Umbilical cord (tissue), 2 donors: ENCODE measurements around the gene PRKAA1. TPM values are rescaled to one million over a fixed set of nuclear protein-coding genes. Genes with fewer than 3 reads are reported as not detected.
"Not testable (repeated sequence)": the region's sequence is repeated elsewhere in the genome, so short reads cannot be mapped to it uniquely, and the experiment has no call there.

Experiments
- DNase-seq: peaks from one replicate; pipeline ENCODE4 v3.0.0-alpha.2; 2015; ENCODE audit warnings: low spot score
- total RNA-seq: library from RNA; depleted of rRNA; stranded (reverse); fragments of >200 nt; gene quantifications from one replicate; pipeline ENCODE4 v1.2.3, GENCODE V29; 2014; ENCODE audit warnings: low replicate concordance; ENCODE audit not compliant: insufficient read depth

PRKAA1 gene
- total RNA-seq, 1 donor from 2014 or later, result 108 TPM

DNA sequence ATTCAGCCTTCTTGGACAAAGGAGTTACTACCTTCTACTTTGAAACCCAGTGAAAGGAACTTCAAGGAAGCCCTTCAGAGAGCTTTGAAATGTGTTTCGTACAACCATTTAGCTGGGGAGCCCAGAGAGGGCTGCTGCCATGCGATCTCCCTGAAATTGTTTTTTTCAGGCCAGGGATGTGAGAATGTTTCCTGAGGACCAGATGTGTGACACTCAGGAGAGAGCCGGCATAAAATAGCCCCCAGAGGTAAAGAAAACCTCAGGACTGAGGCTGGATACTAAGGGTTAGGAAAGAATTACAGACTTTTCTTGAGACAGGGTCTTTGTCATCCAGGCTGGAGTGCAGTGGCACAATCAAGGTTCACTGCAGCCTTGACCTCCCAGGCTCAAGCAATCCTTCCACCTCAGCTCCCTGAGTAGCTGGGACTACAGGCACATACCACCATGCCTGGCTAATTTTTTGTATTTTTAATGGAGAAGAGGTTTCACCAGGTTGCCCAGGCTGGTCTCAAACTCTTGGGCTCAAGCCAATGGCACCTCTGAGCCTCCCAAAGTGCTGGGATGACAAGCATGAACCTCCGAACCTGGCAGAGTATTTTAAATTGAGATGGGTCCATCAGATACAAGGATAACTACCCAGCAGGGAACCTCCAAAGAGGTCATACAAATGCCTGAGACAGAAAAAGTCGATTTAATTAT lies 28.5 kb upstream of the PRKAA1 start:
- no peak for DNase-seq

DNA sequence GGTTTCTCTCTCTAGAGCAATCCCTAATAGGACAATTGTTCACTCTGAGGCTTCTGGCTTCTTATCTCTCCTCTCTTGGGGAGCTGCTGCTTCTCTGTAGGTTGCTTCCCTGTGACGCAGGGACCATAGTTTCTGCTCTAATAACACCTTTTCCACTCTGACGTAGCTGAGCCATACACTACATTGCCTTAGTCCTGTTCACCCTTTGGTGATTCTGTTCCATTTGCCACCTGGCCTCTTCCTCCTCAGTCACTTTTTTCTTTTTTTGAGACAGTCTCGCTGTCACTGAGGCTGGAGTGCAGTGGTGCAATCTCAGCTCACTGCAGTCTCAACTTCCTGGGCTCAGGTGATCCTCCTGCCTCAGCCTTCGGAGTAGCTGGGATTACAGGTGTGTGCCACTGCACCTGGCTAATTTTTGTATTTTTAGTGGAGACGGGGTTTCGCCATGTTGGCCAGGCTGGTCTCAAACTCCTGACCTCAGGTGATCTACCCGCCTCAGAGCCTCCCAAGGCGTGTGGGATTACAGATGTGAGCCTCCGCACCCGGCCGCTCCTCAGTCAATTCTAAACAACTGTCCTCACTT lies 27.4 kb upstream of the PRKAA1 start:
- DNase-seq, result not testable (repeated sequence)

DNA sequence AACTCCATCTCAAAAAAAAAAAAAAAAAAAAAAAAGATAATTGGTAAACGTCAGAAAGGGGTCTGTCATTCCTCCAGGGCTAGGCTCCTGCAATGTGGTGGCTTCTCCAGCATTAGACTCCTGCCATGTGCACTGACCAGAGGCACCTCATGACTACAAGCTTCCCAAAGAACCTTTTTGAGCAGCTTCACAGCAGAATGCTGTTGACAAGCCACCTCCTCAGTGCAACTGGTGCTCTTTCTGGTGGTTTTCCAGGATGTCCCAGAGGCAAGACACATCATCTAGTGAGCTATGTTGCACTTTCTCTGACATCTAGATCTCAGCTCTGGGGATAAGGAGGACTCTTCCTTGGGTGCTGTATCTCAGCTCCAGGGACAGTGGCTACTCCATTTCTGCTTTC lies 25.3 kb upstream of the PRKAA1 start:
- no peak for DNase-seq

DNA sequence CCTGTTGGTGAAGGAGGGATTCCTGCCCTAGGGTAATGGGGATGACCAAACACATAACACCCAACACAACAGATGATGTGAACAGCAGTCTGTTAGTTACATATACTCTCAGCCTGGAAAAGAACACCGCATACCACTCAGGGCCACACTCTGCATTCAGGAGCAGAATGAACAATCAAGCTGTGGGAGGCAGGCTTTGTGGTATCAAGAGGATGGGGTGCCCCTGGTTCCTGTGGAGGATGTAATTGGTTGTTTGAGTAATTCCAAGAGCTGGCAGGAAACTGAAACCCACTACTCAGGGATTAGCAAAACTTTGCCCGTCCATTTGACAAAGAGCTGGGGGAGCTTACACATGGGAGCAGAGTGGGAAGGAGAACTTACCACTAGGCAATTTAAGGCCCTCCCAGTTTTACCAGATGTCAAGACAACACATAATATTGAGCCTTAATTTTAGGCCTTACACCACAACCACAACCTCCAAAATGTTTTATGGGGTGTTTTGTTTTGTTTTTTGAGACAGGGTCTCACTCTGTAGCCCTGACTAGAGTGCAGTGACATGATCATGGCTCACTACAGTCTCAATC lies 15.6 kb upstream of the PRKAA1 start:
- DNase-seq, result no peak

DNA sequence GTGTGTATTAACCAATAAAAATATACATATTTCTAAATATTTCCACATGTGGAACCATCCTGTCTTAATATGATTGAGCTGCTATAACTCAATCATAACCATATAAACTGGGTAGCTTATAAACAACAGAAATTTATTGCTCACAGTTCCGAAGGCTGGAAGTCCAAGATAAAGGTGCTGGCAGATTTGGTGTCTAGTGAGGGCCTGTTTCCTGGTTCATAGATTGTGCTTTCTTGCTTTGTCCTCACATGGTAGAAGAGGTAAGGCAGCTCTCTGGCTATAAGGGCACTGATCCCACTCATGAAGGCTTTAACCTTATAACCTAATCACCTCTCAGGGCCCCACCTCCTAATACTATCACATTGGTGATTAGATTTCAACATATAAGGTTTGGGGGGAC lies 14.0 kb upstream of the PRKAA1 start:
- DNase-seq, result no peak

DNA sequence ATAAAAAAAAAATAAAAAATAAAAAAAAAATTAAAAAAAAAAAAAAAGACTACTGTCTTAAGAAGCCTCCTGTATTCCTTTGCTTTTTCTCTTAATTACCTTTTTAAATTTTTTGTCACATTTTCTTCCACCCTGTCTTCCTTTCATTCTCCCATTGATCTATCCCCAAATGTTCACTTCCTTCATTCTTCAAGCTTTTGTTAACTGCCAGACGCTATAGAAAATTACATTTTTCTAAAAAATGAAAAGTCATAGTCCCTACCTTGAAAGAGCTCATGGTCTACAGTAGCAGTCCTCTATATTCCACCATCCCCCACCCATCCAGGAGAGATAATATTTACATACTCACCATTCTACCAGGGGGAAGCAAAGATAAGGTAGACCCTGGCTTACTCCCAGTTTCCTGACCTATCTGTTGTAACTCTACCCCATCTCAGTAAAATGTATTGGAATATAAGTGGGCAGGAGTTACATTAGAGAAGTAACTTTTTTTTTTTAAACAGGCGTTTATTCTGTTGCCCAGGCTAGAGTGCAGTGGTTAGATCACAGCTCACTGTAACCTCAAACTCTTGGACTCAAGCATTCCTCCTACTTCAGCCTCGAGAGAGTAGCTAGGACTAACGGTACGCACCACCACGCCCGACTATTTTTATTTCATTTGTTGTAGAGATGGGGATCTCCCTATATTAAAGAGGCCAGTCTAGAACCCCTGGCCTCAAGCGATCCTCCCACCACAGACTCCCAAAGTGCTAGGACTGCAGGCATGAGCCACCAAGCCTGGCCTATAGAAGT lies 3.8 kb upstream of the PRKAA1 start:
- DNase-seq, result no peak

DNA sequence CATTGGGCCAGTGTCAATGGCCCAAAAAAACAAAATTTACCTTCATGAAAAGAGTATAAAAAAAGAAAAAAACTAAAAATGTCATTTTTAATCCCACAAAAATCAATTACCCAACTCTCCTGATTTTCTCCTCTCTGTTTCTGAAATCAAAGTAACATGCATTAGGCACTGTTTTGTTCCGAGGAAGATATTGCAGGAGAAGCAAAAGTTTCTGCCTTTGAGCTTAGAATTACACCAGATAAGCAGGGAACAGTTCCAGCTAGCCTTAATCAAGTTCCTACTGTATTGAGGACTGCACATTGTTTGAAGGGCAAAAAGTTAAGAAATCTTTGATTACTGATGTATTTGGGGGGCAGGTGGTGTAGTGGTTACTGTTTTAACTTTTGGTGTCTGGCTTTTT lies 1.1 kb upstream of the PRKAA1 start:
- peak; percentile 32 for DNase-seq

DNA sequence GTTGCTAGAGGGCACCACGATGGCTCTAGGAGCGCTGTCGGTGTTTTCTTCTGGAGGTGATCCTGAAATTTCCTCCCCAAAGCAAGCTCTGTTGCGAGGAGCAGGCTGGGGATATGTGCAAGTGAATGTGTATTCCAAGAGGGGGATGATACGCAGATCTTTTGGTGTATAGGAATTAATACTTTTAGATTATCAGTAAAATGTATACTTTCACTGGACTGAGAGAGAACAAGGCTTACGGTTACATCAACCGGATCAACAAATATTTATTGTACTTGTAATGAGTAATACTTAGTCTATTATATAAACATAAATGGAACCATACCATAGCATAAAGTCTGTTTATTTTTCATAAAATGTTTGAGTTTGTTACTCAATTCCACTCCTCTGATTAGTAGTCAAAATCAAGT lies 632 bp upstream of the PRKAA1 start:
- no peak for DNase-seq

DNA sequence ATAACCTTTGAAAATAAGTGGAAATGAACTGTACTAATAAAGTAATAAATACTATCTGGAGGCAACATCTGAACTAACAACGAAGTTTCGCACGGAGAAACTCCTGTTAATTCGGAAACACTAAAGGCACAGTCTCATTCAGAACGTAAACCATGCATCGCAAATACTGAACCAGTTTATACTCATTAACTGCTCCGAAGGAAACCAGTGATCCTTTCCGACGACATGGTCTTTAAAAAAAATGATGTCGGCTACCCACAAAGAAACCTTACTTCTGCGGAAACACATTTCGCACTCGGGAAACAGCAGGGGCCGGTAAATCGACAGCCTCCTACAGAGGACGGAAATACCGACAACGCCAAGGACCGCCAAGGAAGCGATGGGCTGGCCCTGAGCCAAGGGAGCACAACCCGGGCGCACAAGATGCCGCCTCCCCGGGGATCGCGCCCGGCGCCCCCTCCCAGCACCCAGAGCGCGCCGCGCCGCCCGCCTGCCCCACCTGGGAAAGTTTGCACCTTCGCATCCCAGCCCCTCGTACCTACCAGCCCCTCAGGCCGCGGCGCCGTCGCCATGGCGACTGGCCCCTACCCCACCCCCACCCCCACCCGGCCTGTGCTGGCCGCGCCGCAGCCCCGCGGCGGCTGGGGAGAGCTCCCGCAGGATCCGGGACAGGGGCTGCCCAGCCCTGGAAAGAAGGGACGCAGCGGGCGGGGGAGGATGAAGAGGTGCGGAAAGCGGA lies 732 bp downstream of the PRKAA1 start:
- peak; percentile 69 for DNase-seq

DNA sequence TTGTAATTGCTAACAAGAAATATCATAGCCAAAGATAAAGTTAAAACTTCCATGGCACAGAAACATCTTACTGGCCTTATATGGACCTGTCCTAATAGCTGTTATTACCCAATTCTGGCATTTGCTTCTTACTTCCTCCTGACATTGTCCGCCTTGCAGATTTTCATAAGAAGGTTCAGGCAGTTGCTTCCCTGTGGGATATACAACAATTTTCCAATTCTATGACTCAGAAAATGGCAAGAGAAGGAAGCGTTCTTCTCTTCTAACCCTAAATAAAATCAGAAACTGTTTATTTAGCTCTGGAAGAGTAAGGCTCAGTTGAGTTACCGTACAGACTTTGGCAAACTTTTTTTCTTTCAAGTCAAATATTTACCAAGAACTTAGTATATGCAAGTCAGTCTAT lies 1.7 kb downstream of the PRKAA1 start:
- DNase-seq, result no peak

DNA sequence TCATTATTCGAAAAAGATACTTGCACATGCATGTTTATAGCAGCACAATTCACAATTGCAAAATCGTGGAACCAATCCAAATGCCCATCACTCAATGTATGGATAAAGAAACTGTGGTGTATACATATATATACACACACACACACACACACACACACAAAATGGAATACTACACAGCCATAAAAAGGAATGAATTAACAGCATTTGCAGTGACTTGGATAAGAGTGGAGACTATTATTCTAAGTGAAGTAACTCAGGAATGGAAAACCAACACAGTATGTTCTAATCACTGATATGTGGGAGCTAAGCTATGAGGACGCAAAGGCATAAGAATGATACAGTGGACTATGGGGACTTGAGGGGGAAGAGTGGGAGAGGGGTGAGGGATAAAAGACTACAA lies 3.3 kb downstream of the PRKAA1 start:
- not testable (repeated sequence) for DNase-seq

DNA sequence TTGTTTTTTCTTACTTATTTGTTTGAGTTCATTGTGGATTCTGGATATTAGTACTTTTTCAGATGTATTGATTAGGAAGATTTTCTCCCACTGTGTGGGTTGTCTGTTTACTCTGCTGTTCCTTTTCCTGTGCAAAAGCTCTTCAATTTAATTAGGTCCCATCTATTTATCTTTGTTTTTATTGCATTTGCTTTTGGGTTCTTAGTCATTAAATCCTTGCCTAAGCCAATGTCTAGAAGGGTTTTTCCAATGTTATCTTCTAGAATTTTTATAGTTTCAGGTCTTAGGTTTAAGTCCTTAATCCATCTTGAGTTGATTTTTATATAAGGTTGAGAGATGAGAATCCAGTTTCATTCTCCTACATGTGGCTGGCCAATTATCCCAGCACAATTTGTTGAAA lies 3.8 kb downstream of the PRKAA1 start:
- not testable (repeated sequence) for DNase-seq

DNA sequence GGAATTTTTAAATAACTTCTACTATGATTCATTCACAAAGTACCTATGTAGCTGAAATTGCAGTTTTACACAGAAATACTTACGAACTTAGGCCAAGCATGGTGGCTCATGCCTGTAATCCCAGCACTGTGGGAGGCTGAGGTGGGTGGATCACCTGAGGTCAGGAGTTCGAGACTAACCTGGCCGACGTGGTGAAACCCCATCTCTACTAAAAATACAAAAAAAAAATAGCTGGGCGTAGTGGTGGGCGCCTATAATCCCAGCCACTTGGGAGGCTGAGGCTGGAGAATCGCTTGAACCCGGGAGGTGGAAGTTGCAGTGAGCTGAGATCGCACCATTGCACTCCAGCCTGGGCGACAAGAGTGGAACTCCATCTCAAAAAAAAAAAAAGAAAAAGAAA lies 5.5 kb downstream of the PRKAA1 start:
- DNase-seq, result not testable (repeated sequence)

DNA sequence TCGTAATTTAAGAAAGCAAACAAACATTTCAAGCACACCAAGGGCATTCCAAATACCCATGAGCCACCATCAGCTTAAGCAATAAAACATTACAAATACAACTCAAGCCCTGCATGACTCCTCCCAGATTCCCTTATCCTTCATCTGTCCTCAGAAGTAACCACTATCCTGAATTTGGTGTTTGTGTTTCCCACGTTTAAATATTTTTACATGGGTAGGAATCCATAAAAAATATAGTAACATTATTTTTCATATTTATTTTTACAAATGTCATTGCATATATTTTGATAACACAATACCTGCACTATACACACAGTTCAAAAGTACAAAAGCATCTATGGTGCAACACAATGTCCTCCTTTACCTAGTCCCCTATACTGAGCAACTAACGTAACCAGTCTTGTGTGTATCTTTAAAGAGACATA lies 6.4 kb downstream of the PRKAA1 start:
- no peak for DNase-seq

DNA sequence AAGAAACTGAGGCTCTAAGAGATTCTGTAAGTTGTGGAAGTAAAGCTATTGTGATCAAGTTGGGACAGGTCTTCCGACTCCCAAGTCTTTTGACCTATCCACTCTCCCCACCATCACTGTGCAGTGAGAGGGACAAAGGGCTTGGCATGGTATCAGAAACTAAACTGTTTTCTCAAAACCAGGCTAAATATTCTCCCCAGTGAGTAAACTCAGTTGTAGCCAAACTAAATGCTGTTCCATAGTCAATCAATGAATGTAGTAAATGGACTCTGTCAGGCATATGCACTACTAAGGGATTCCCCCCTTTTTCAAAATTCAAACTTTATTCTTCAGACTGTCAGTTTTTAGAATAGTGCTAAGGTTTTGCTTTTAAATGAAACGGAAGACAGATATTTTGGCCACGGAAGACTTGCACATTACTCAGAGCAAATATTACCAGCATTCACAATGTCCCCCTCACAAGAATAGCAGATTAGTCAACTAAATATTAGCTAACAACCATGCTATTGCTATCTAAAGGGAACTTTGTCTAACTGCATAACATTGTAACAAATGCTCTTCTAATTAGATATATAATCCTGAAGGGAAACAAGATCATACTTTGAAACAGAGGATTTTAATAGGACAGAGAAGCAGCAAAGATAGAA lies 7.1 kb downstream of the PRKAA1 start:
- DNase-seq, result no peak

DNA sequence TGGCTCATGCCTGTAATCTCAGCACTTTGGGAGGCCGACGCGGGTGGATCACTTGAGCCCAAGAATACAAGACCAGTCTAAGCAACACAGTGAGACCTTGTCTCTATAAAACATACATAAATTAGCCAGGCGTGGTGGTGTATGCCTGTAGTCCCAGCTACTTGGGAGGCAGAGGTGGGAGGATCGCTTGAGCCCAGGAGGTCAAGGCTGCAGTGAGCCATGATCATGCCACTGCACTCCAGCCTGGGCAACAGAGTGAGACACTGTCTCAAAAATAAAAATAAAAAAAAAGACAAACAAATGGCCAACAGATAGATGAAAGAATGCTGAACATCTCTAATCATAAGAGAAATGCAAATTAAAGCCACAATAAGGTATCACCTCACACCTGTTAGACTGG lies 9.2 kb downstream of the PRKAA1 start:
- DNase-seq, result not testable (repeated sequence)

DNA sequence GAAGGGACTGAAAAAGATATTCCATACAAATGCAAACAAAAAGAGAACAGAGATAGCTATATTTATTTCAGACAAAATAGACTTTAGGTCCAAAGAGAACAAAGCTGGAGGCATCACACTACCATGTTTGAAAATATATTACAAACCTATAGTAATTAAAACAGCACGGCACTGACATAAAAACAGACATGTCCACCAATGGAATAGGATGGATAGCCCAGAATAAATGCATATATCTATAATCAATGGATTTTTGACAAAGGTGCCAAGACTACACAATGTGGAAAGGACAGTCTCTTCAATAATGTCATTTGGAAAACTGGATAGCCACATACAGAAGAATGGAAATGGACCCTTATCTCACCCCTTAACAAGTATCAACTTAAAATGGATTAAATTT lies 10.2 kb downstream of the PRKAA1 start:
- no peak for DNase-seq

DNA sequence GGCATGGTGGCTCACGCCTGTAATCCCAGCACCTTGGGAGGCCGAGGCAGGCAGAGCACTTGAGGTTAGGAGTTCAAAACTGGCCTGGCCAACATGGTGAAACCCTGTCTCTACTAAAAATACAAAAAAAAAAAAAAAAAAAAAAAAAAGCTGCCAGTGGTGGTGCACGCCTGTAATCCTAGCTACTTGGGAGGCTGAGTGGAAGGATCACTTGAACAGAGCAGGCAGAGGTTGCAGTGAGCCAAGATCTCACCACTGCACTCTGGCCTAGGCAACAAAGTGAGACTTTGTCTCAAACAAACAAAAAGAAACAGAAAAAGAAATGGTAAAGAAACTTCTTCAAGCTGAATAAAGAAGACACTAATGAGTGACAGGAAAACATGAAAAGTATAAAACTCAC lies 11.5 kb downstream of the PRKAA1 start:
- not testable (repeated sequence) for DNase-seq

DNA sequence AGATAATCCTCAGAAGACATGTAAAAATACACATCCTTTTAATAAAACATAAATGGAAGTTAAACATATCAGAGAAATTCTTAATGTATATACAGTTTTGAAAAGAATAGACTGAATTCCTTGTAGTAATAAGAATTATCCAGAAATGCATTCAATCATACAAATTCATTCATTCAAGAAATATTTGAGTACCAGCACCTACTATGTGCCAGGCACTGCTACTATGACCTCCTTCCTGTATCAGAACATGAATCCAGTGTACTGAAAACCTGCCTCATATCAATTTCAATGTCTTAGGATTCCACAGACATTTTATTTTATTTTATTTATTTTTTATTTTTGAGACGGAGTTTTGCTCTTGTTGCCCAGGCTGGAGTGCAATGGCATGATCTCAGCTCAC lies 13.3 kb downstream of the PRKAA1 start:
- DNase-seq, result no peak

DNA sequence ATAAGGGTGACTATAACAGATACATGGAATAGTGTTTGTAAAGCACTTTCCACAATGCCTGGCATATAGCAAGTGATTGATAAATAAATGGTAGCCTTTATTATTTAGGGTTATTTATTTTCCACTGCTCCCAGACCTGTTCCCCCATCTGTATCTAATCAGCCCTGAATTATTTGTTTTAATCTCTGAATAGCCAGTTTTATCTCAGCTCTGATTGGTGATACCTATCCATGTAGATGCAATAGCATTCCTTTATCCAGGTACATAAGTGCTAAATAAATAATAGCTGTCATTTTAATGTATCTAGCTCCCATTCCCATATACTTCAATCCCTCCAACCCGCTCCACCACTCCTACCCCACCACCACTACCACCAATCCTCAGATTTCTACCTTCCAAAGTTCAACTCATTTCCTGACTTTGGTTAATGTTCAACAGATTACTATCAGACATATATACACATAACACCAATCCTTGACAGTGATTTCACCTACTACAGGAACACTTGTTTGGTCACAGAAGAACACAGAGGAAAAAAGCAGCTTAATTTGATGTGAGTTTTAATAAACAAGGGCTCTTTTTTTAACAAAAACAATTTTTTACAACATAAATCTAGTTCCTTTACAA lies 14.0 kb downstream of the PRKAA1 start:
- no peak for DNase-seq
